ENCODE measurements around the gene AGPAT4. TPM values are rescaled to one million over a fixed set of nuclear protein-coding genes. Genes with fewer than 3 reads are reported as not detected.

Gene AGPAT4
- total RNA-seq, 2 donors from 2014 or later: 17.0 to 23.8 TPM

DNA sequence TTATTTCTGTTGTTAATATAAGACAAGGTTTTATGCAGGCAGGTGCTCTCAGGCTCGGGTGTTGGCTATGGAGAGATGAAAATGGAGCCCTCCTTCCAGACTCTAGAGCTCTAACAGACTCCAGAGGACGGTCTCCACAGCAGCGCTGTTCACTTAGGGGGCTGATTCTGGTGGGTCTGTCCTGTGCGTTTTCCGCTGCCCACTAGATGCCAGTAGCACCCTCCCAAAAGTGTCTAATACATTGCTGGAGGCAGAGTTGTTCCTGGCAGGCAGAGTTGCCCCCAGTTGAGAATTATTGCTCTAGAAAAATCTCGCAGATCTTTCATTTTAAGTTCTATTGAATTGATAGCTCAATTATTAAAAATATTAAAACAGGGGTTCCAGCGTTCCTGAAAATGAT is 172.3 kb downstream of the AGPAT4 start:
- H3K4me1 ChIP-seq (ENCODE audit: control insufficient read depth in 1 of 2, low read depth in 2 of 2): peaks cover 0 to 7% of the 10 kb centered on the region in 2 donors
- no peak for ATAC-seq (ENCODE audit: insufficient number of reproducible peaks, low FRiP score, low read depth)
- no peaks in the 10 kb centered on the region for H3K9me3 ChIP-seq
- H3K4me3 ChIP-seq: no peak overlapping the region
- peaks cover 15% of the 10 kb centered on the region for H3K36me3 ChIP-seq
- DNase-seq (ENCODE audit: low spot score): no peak
- no peaks in the 10 kb centered on the region for H3K27me3 ChIP-seq (replicated peaks; ENCODE audit: insufficient read depth)
- TF ChIP-seq, protein P1, sequence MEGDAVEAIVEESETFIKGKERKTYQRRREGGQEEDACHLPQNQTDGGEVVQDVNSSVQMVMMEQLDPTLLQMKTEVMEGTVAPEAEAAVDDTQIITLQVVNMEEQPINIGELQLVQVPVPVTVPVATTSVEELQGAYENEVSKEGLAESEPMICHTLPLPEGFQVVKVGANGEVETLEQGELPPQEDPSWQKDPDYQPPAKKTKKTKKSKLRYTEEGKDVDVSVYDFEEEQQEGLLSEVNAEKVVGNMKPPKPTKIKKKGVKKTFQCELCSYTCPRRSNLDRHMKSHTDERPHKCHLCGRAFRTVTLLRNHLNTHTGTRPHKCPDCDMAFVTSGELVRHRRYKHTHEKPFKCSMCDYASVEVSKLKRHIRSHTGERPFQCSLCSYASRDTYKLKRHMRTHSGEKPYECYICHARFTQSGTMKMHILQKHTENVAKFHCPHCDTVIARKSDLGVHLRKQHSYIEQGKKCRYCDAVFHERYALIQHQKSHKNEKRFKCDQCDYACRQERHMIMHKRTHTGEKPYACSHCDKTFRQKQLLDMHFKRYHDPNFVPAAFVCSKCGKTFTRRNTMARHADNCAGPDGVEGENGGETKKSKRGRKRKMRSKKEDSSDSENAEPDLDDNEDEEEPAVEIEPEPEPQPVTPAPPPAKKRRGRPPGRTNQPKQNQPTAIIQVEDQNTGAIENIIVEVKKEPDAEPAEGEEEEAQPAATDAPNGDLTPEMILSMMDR (IDR thresholded peaks at IDR 0.05): no peak
- H3K27ac ChIP-seq: no peak overlapping the region

DNA sequence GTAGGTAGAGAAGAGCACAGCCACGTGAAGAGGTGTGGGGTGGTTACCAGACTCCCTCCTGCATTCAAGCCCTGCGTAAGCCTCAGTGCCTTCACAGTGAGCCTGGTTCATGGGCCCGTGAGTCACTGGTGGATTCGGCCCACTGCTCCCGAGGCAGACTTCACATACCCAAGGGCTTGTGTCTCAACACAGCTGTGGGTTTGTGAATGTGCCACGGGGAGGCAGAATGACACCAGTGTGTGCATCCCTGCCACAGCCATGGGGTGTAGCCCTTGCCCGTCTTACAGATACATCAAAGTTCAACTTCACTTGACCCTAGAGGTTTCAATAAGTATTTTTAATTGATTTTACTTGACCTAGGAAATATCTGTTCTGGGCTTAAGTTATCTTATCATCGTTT is 173.8 kb downstream of the AGPAT4 start:
- TF ChIP-seq, protein P1 (IDR thresholded peaks at IDR 0.05): no peak
- DNase-seq (ENCODE audit: low spot score) (no peak), ATAC-seq (ENCODE audit: insufficient number of reproducible peaks, low FRiP score, low read depth) (no peak)
- Histone ChIP-seq H3K4me3 (no peak overlapping the region), H3K9me3 (no peaks in the 10 kb centered on the region), H3K27ac (no peak overlapping the region), H3K4me1 (ENCODE audit: control insufficient read depth in 1 of 2, low read depth in 2 of 2) (no peaks in the 10 kb centered on the region), H3K36me3 (peaks cover 21% of the 10 kb centered on the region), H3K27me3 (replicated peaks; ENCODE audit: insufficient read depth) (no peaks in the 10 kb centered on the region)

DNA sequence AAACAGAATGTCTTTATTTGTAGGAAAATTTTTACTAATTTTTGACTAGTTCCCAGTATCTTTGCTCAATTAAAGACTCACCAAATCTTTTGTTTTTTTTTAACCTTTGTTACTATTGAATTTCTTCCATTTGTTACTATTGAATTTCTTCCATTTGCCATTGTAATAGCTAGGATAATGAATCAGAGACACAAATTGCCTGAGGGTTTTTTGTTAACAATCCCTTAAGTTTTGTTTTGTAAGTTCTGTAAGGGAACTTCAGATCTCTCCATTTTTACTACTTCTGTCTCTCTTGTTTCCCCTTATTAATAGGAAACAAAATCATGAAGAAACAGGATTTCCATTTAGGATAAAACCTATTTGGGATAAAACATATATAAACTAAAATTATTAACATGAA is 177.9 kb downstream of the AGPAT4 start:
- no peaks in the 10 kb centered on the region for H3K4me1 ChIP-seq (ENCODE audit: control insufficient read depth in 1 of 2, low read depth in 2 of 2)
- no peak overlapping the region for H3K4me3 ChIP-seq

DNA sequence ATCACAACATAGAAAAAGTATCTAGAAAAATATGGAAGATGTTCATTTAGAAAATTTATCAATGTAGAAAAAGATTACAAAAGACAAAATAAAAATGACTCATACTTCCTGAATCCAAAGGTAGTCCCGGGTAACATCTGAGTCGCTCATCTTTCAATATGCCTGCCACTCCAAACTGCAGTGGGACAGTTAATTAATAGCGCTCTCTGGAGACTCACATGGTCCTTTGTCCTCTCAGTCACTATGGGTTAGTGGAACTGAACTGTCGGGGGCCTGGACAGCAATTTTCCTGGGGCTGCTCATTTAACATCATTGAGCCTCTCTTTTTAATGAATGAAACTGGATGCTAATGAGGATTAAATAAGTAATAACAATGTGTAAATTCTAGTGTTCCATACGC is 178.9 kb downstream of the AGPAT4 start:
- no peaks in the 10 kb centered on the region for H3K9me3 ChIP-seq
- H3K4me1 ChIP-seq (ENCODE audit: control insufficient read depth in 1 of 2, low read depth in 2 of 2): no peaks in the 10 kb centered on the region
- no peak for ATAC-seq (ENCODE audit: insufficient number of reproducible peaks, low FRiP score, low read depth)
- no peak overlapping the region for H3K4me3 ChIP-seq
- H3K36me3 ChIP-seq: peaks cover 25% of the 10 kb centered on the region
- no peak overlapping the region for H3K27ac ChIP-seq
- TF ChIP-seq, protein P1 (IDR thresholded peaks at IDR 0.05): no peak
- no peak for DNase-seq (ENCODE audit: low spot score)
- H3K27me3 ChIP-seq (replicated peaks; ENCODE audit: insufficient read depth): no peaks in the 10 kb centered on the region

More for the DNA sequence above, 177.9 kb downstream of the AGPAT4 start:
- Histone ChIP-seq H3K27me3 (replicated peaks; ENCODE audit: insufficient read depth) (no peaks in the 10 kb centered on the region), H3K27ac (no peak overlapping the region), H3K9me3 (no peaks in the 10 kb centered on the region), H3K36me3 (peaks cover 19% of the 10 kb centered on the region)
- no peak for DNase-seq (ENCODE audit: low spot score)
- ATAC-seq (ENCODE audit: insufficient number of reproducible peaks, low FRiP score, low read depth): no peak
- TF ChIP-seq, protein P1 (IDR thresholded peaks at IDR 0.05): no peak

DNA sequence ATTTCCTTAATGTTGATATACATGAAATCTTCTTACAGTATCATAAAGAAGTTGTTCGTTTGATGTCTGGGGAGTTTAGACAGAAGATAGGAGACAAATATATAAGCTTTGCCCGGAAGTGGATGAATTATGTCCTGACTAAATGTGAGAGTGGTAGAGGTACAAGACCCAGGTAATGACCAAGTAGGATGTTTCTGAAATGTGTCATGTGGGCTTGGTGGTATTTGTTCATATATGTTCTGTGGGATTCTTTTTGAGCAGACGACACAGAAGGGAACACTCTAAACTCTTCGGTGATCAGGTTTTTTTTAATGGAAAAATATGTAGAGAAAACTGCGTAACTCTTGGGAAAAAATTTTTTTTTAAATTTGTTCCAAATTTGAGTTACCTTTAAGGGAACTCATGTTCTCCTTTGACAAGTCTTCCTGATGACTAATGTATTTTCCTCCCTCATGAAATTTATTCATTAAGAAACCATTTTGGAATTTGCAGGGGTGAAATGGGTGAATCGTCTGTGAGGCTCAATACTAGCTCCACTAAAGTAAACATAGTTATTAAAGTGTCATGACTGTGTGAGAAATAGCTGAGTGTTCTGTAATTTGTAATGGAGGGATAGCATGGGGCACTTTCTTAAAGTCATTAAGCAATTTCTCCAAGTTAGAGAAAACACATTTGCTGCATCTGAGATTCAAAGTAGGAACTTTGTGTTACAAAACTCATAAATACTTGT is 181.7 kb downstream of the AGPAT4 start:
- H3K36me3 ChIP-seq: peaks cover 31% of the 10 kb centered on the region
- no peak overlapping the region for H3K27ac ChIP-seq
- ATAC-seq (ENCODE audit: insufficient number of reproducible peaks, low FRiP score, low read depth): no peak
- no peaks in the 10 kb centered on the region for H3K9me3 ChIP-seq
- H3K4me1 ChIP-seq (ENCODE audit: control insufficient read depth in 1 of 2, low read depth in 2 of 2): no peaks in the 10 kb centered on the region
- no peaks in the 10 kb centered on the region for H3K27me3 ChIP-seq (replicated peaks; ENCODE audit: insufficient read depth)
- H3K4me3 ChIP-seq: no peak overlapping the region
- TF ChIP-seq, protein P1 (IDR thresholded peaks at IDR 0.05): no peak
- DNase-seq (ENCODE audit: low spot score): no peak

All from thoracic aorta (tissue), 2 donors.